WTC11 (cell line): ENCODE data around the gene DDX5.

Experiments used
- CTCF ChIP-seq: fragments of 200-600 bp; IDR thresholded peaks from 2 replicates; pipeline ENCODE4 v1.8.0; 2022; ENCODE audit warnings: antibody characterized with exemption
- MLX ChIP-seq: sonication (generic); formaldehyde crosslinking; IDR thresholded peaks from 2 replicates; pipeline ENCODE4 v1.8.1; 2023; ENCODE audit warnings: mild to moderate bottlenecking, missing genetic modification reagents, moderate library complexity
- ZNF317 ChIP-seq: sonication (generic); formaldehyde crosslinking; IDR thresholded peaks from 2 replicates; pipeline ENCODE4 v1.8.1; 2023; ENCODE audit warnings: low read depth, mild to moderate bottlenecking, moderate library complexity, missing genetic modification reagents, borderline replicate concordance
- TF ChIP-seq, protein P1 (sequence below): sonication (generic); formaldehyde crosslinking; IDR thresholded peaks from 2 replicates; pipeline ENCODE4 v1.8.1; 2022; ENCODE audit warnings: low read depth, missing genetic modification reagents, borderline replicate concordance
- TF ChIP-seq, protein P2 (sequence below): sonication (generic); formaldehyde crosslinking; IDR thresholded peaks from 2 replicates; pipeline ENCODE4 v1.8.0; 2022; ENCODE audit warnings: mild to moderate bottlenecking, missing genetic modification reagents

- TF ChIP-seq ZNF317: no peak
- no peak for TF ChIP-seq CTCF
- no peak for TF ChIP-seq MLX (CRISPR knock-in tag)
- TF ChIP-seq, protein P1, sequence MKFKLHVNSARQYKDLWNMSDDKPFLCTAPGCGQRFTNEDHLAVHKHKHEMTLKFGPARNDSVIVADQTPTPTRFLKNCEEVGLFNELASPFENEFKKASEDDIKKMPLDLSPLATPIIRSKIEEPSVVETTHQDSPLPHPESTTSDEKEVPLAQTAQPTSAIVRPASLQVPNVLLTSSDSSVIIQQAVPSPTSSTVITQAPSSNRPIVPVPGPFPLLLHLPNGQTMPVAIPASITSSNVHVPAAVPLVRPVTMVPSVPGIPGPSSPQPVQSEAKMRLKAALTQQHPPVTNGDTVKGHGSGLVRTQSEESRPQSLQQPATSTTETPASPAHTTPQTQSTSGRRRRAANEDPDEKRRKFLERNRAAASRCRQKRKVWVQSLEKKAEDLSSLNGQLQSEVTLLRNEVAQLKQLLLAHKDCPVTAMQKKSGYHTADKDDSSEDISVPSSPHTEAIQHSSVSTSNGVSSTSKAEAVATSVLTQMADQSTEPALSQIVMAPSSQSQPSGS: no peak
- TF ChIP-seq, protein P2, sequence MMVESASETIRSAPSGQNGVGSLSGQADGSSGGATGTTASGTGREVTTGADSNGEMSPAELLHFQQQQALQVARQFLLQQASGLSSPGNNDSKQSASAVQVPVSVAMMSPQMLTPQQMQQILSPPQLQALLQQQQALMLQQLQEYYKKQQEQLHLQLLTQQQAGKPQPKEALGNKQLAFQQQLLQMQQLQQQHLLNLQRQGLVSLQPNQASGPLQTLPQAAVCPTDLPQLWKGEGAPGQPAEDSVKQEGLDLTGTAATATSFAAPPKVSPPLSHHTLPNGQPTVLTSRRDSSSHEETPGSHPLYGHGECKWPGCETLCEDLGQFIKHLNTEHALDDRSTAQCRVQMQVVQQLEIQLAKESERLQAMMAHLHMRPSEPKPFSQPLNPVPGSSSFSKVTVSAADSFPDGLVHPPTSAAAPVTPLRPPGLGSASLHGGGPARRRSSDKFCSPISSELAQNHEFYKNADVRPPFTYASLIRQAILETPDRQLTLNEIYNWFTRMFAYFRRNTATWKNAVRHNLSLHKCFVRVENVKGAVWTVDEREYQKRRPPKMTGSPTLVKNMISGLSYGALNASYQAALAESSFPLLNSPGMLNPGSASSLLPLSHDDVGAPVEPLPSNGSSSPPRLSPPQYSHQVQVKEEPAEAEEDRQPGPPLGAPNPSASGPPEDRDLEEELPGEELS: no peak
Observed at GRCh38 chr17:64502809-64503208, 3.3 kb downstream of the DDX5 start.
